ENCODE data around the gene URM1.

DNA sequence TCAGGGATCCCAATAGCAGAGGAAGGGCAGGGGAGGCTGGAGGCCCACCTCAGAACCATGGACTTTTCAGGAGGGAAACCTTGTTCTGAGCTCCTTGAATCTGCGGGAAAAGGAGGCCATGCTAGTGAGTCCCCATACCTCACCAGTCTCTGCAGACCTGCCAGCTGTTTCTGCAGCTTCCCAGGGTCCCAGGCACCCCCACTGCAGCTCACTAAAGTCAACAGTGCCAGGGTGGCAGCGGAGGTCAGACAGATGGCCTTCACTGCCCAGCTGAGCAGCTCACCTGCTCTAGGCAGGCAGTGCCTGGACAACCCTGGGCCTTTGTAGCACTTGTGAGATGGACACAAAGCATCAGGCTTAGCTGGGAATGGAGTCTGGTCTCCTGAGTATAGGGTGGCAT is 35.3 kb upstream of the URM1 start:
- TF ChIP-seq CTCF (conservative IDR thresholded peaks at IDR 0.05; ENCODE audit: low read length) (no peak), EZH2phosphoT487 (IDR thresholded peaks at IDR 0.05; ENCODE audit: borderline replicate concordance) (no peak)

Measured in Loucy (cell line).